ENCODE results near the gene AQP12A.

DNA sequence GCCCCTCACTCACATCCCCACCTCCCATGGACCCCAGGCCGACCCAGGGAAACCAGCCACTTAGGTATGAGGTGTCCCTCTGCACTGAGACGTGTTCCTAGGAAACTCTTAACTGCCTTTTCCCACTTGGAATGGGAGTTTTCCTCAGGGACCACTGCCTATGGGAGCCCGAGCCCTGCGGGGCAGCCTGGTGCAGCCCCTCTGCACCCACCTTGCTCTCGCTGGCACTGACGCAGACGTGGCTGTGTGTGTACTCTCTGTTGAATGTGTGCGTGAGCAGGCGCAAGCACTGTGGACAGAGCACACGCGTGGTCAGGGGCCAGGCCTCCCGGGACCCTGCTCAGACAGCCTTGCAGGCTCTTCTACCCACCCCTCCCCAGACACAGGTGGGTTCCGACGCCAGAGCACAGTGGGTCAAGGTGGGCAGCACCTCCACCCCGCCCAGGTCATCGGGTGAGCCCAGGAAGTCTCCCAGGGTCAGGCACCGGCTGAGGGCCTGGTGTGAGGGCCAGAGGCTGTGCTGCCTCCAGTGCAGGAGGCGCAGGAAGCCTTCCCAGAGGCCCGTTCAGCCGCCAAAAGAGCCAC, 30.0 kb downstream of the AQP12A start:
- no peak for TF ChIP-seq CTCF (optimal IDR thresholded peaks at IDR 0.05 in 1 of 3, IDR thresholded peaks at IDR 0.05 in 1 of 3, conservative IDR thresholded peaks at IDR 0.05 in 1 of 3; ENCODE audit: extremely low read depth in 1 of 3, insufficient read depth in 2 of 3, low read length in 3 of 3)
- no peak for TF ChIP-seq EZH2 (IDR thresholded peaks at IDR 0.05; ENCODE audit: low read length)
